SJCRH30 (cell line): ENCODE measurements around the gene SLC6A7. TPM values are rescaled to one million over a fixed set of nuclear protein-coding genes. Genes with fewer than 3 reads are reported as not detected.
A peak's percentile ranks its signal among the peaks of the same experiment; 100 is the strongest.
"Not testable (repeated sequence)": the region's sequence is repeated elsewhere in the genome, so short reads cannot be mapped to it uniquely, and the experiment has no call there.

Source experiments
- DNase-seq, 2 experiments: peaks; one replicate each; pipeline ENCODE4 v3.0.0-alpha.2; 2015 to 2020
- H3K27ac ChIP-seq: fragments of 250-450 bp; sonication (Bioruptor Pico); 2 replicates; pipeline ENCODE4 v1.5.1; 2020; ENCODE audit warnings: mild to moderate bottlenecking, moderate library complexity
- H3K27me3 ChIP-seq: fragments of 250-450 bp; sonication (Bioruptor Pico); 2 replicates; pipeline ENCODE4 v1.5.1; 2020; ENCODE audit warnings: mild to moderate bottlenecking, moderate library complexity
- H3K36me3 ChIP-seq: fragments of 250-450 bp; sonication (Bioruptor Pico); 2 replicates; pipeline ENCODE4 v1.5.1; 2020; ENCODE audit warnings: mild to moderate bottlenecking, moderate library complexity
- H3K4me1 ChIP-seq: fragments of 250-450 bp; sonication (Bioruptor Pico); 2 replicates; pipeline ENCODE4 v1.5.1; 2020; ENCODE audit warnings: mild to moderate bottlenecking, moderate library complexity
- H3K4me3 ChIP-seq: fragments of 250-450 bp; sonication (Bioruptor Pico); 2 replicates; pipeline ENCODE4 v1.5.1; 2020; ENCODE audit warnings: mild to moderate bottlenecking, moderate library complexity
- H3K9me3 ChIP-seq: fragments of 250-450 bp; sonication (Bioruptor Pico); replicated peaks from 2 replicates; pipeline ENCODE4 v1.5.1; 2020; ENCODE audit warnings: mild to moderate bottlenecking, moderate library complexity
- total RNA-seq: library from RNA; depleted of rRNA; stranded (reverse); fragments of >200 nt; shearing (Covaris generic); gene quantifications from 2 replicates; pipeline ENCODE4 v1.2.3, GENCODE V29; 2014

The SLC6A7 gene
- total RNA-seq, 1 experiment from 2014 or later: not detected

DNA sequence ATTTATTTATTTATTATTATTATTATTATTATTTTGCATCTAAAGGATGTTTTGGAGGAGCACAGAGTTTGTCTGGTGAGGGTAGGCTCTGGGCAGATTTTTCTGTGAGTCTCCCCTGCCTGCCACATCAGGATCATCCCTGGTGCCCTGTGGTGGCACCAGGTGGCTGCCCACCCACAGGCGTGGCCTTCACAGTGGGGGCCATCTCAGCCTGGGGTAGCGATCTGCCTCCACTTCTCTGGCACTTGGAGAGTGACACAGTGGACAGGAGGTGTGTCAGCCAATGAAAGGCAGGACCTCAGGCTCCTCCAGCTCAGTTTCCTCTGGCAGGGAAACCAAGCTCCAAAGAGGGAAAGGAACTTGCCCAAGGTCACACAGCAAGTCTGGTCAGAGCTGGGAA is 30.0 kb downstream of the SLC6A7 start:
- Histone ChIP-seq H3K27me3 (peaks cover 22% of the 10 kb centered on the region), H3K4me1 (no peaks in the 10 kb centered on the region), H3K36me3 (no peaks in the 10 kb centered on the region), H3K9me3 (no peaks in the 10 kb centered on the region), H3K4me3 (no peak overlapping the region), H3K27ac (no peak overlapping the region)
- no peak for DNase-seq

DNA sequence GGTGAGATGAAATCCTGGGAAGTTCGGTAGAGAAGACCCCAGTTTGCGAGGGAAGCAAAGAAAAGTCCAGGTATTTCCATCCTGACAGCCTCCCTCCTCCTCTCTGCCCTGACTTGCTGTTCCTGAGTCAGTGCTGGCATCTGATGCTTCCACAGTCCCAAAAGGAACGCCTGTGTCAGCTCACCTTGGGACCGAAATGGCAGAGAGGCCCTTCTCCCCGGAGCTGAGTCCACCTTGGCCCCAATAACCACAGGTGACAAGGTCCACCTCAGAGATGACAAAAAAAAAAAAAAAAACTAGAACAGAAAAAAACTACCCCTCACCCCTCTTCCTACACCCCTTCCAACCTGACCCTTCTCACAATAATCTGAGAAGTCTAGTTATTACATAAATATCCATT is 31.6 kb downstream of the SLC6A7 start:
- peaks cover 14% of the 10 kb centered on the region for H3K27me3 ChIP-seq

DNA sequence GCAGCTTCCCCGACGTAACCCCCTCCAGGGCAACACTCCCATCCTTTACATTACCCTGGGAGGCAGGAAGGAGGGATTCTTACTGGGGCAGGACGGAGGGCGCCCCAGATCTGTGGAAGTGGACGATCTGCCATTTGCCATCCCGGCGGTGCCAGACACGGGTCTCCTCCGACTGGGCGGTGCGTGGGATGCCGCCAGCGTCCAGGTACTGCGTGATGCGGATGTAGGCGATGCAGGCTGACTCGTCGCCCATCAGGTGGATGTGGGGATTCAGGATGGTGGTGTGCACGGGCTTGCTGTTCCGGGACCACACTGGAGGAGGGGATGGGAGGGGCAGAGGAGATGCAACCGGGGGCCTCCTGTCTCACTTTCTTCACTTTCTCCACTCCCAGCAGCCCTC is 33.0 kb downstream of the SLC6A7 start:
- no peaks in the 10 kb centered on the region for H3K36me3 ChIP-seq
- H3K27ac ChIP-seq: no peak overlapping the region
- H3K4me3 ChIP-seq: no peak overlapping the region
- H3K9me3 ChIP-seq: no peaks in the 10 kb centered on the region
- DNase-seq: no peak
- H3K27me3 ChIP-seq: peaks cover 10% of the 10 kb centered on the region
- no peaks in the 10 kb centered on the region for H3K4me1 ChIP-seq

More for the DNA sequence above, 31.6 kb downstream of the SLC6A7 start:
- Histone ChIP-seq H3K4me3 (no peak overlapping the region), H3K36me3 (no peaks in the 10 kb centered on the region), H3K27ac (no peak overlapping the region), H3K4me1 (no peaks in the 10 kb centered on the region), H3K9me3 (no peaks in the 10 kb centered on the region)
- DNase-seq: no peak

DNA sequence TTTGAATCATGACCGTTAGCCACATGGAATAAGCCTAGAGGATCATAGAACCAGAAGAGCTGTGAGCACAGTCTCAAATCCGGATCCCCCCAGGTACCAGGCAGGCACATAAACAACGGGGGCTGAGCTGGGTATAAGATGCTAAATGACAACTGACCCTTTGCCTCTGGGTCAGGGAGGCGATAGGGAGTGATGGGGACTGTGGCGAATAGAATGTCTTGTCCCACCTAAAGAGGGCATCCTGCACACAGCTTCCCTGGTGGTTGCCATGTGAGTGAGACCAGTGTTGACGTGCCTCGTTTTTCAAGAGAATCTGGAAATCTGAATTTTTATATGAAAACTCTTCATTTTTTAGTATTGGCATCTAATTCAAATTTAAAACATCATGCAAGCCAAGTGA is 33.6 kb downstream of the SLC6A7 start:
- Histone ChIP-seq H3K4me1 (no peaks in the 10 kb centered on the region), H3K27ac (no peak overlapping the region), H3K9me3 (no peaks in the 10 kb centered on the region), H3K4me3 (no peak overlapping the region), H3K36me3 (no peaks in the 10 kb centered on the region), H3K27me3 (peaks cover 10% of the 10 kb centered on the region)
- DNase-seq: no peak

DNA sequence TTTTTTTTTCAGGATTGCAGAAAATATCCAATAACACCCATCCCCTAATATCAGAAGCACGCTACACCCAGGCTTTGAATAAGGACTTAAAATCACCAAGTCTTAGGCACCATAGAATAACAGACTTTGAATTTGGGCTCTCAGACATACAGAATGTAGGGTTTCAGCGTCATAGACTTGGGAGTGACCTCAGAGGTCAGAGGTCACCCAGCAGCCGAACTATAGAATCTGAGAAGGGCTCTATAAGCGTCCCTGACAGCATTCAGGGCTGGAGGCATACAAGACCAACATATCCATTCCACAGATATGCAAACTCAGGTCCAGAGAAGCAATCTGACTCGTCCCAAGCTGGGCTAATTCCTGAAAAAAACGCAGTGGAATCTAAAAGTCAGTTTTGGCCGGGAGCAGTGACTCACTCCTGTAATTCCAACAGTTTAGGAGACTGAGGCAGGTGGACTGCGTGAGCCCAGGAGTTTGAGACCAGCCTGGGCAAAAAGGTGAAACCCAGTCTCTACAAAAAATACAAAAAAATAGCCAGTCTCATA is 34.7 kb downstream of the SLC6A7 start:
- Histone ChIP-seq H3K27ac (no peak overlapping the region), H3K36me3 (no peaks in the 10 kb centered on the region), H3K4me1 (no peaks in the 10 kb centered on the region), H3K4me3 (no peak overlapping the region), H3K9me3 (no peaks in the 10 kb centered on the region), H3K27me3 (peaks cover 10% of the 10 kb centered on the region)
- no peak for DNase-seq

DNA sequence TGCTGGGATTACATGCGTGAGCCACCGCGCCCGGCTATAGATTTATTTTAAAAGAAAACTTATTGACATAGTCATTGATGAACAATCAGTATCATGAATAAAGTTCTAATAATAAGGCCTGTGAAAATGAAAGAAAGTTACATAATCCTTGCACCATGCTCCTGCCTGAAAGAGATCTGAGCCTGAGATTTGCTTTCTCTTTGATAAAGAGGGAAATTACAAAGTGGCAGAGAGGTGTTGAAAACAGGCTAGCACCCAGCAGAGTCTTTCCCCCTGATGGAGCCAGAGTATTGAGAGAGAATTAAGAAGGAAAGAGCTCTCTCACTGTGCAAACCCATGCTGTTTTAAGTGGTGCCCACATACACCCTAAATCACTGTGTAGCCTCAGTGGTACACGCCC is 37.2 kb downstream of the SLC6A7 start:
- DNase-seq: no peak
- no peaks in the 10 kb centered on the region for H3K27me3 ChIP-seq
- H3K36me3 ChIP-seq: no peaks in the 10 kb centered on the region
- H3K4me1 ChIP-seq: no peaks in the 10 kb centered on the region
- no peaks in the 10 kb centered on the region for H3K9me3 ChIP-seq
- no peak overlapping the region for H3K4me3 ChIP-seq
- no peak overlapping the region for H3K27ac ChIP-seq

DNA sequence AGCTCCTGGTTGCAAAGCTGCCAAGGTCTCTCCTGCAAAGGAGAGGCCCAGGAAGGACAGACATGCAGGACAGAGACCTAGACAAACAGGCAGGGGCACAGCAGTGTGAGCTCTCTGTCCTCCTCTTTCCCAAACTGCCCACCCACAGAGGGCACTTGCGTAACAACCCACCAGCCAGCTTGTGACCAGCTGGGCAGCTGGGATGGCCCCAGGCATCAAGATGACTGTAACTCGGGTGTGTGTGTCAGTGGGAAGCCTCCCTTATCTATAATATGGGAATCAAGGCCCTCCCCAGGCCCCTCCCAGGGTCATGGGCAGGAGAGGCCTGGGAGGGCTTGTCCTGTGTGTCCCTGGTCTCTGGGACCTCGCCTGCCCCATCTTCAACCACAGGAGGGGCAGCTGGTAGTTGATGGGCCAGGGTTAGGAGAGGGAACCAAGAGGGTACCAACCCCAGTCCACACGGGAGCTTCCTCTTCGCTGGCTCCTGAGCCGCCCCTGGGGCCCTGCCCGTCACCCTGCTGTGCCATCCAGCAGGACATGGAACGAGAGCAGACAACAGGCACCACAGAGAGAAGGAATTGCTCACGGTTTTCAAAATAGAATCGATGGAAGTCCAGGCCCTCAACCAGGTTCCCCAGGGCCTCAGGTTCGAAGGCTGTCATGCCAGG is 37.9 kb downstream of the SLC6A7 start:
- H3K4me3 ChIP-seq: no peak overlapping the region
- H3K9me3 ChIP-seq: no peaks in the 10 kb centered on the region
- H3K4me1 ChIP-seq: no peaks in the 10 kb centered on the region
- no peaks in the 10 kb centered on the region for H3K27me3 ChIP-seq
- peak in 1 of 2 experiments; percentile 20 for DNase-seq
- H3K27ac ChIP-seq: no peak overlapping the region
- no peaks in the 10 kb centered on the region for H3K36me3 ChIP-seq

DNA sequence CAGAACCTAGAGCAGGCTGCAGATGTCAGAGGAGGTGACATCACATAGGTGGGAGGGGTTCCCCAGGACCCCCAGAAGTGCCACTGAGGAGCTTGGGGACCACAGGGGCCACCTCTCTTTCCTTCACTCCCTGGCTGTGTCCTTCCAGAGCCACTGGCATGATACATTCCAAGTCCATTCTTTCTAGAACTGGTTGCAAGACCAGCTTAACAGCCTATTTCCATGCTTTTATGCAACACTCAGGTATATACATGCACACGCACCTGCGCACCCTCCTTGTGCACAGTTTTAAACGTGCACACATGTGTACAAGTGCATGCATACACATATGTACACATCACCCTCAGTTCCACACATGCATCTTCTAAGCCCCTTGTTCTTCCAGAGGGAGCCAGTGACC is 39.7 kb downstream of the SLC6A7 start:
- no peak for DNase-seq
- no peaks in the 10 kb centered on the region for H3K27me3 ChIP-seq
- H3K36me3 ChIP-seq: no peaks in the 10 kb centered on the region
- no peaks in the 10 kb centered on the region for H3K4me1 ChIP-seq
- no peak overlapping the region for H3K4me3 ChIP-seq
- H3K9me3 ChIP-seq: no peaks in the 10 kb centered on the region
- H3K27ac ChIP-seq: no peak overlapping the region

DNA sequence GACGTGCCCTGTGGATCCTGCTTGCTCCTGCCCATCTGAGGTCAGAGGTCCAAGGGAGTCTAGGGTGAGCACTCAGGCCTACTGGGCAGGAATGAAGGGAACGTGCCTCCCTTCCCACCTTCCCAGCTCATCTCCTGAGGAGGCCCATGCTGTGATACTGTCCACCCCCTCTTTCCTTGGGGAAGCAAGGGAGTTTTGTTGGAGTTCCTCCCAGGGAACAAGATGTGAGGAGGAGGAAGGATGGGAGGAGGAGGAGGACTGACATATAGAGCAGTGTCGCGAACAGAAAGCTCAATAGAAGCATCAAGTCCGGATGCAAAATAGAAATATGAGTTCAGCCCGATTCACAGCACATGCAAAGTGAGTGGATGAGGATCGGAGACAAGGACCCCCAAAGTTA is 41.0 kb downstream of the SLC6A7 start:
- no peaks in the 10 kb centered on the region for H3K9me3 ChIP-seq
- 0 out of 2 replicates have a peak, but pooled peaks cover 2% of the 10 kb centered on the region for H3K4me1 ChIP-seq
- no peaks in the 10 kb centered on the region for H3K36me3 ChIP-seq
- no peak overlapping the region for H3K4me3 ChIP-seq
- no peaks in the 10 kb centered on the region; the same call in 1 of the 2 replicates for H3K27me3 ChIP-seq
- DNase-seq: no peak
- H3K27ac ChIP-seq: no peak overlapping the region

DNA sequence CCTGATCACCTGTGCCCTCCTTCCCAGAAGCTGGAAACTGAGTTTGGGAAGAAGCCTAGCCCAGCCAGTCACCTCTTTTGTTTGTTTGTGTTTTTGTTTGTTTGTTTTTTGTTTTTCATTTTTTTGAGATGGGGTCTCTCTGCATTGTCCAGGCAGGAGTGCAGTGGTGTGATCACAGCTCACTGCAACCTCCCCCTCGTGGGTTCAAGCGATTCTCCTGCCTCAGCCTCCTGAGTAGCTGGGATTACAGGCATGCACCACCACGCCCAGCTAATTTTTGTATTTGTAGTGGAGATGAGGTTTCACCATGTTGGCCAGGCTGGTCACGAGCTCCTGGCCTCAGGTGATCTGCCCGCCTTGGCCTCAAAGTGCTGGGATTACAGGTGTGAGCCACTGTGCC is 43.8 kb downstream of the SLC6A7 start:
- not testable (repeated sequence) for H3K27ac ChIP-seq, DNase-seq, H3K27me3 ChIP-seq, H3K9me3 ChIP-seq, H3K36me3 ChIP-seq, H3K4me3 ChIP-seq, H3K4me1 ChIP-seq

DNA sequence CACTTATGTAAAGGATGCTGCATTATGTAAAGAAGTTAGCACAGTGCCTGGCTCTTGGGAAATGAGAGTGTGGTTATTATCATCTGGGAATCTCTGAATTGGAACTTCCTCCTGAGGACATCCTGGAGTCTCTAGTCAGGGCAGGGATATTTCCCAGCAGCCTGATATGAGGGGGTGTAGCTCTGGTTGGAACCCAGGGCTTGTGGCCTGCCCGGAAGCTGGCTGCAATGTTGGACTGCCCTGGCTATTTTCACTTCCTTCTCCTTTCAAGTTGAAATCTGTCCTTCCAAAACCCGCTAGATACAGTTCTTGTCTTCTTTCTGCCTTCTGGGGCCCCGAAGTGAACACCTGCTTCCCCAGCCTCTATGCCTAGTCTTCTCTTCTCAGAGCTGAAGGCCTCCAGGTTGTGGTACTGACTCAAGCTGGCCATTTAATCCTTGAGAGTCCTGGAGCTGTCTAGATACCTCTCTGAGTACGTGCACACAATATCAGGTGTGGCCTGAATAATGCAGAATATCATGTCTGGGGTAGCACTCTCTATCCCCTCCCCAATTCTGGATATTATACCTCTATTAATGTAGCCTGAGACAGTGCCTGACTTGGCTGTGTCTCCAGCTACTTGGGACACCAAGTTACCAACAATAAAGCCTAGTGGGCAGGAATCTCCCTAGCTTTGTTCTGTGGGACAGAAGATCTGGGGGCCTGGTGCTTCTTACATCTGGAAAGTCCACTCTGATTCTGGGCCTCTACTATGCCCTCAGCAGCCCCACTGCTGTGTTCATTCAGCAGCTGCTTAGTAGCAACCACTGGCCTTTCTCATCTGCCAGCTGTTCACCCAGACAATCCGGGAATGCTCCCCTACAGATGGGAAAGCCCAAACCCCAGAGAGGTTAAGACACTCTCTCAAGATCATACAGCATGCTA is 45.0 kb downstream of the SLC6A7 start:
- peak in 1 of 2 experiments; percentile 41 for DNase-seq
- Histone ChIP-seq H3K36me3 (no peaks in the 10 kb centered on the region), H3K27ac (no peak overlapping the region), H3K9me3 (no peaks in the 10 kb centered on the region), H3K4me1 (0 out of 2 replicates have a peak, but pooled peaks cover 2% of the 10 kb centered on the region), H3K27me3 (peaks cover 13% of the 10 kb centered on the region), H3K4me3 (no peak overlapping the region)

DNA sequence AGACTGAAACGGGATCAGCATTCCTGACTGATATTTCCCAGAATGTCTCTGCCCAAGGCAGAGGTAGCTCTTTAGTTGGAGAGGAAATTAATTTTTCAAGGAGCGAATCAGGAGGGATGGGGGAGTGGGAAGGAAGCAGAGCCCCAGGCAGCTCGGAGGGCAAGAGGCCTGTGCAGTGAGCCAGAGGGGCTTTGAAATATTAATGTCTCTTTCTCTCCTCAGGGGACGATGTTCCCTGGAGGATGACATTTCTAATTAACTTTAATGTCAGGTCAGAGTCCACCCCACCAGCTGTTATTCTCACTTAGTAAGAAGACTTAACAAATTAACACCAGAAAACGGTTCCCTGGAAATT is 45.6 kb downstream of the SLC6A7 start:
- no peak overlapping the region for H3K27ac ChIP-seq

DNA sequence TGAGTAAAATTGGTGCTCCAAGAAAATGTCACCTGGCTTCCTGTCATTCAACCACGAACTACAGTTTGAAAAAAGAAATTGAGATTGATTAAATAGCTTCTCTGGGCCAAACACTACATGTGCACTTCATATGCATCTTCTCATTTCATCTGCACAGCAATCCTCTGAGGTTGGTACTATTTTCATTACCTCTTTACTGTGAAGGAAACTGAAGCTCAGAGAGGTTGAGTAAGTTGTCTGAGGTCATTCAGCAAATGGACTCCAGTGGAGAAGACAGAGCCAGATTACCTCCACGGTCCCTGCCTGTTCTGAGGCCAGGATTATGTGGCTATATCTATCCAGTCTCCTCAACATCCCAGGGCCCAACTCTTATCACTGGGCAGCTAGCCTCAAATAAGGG is 46.5 kb downstream of the SLC6A7 start:
- H3K27ac ChIP-seq: no peak overlapping the region
- DNase-seq: no peak
- H3K4me3 ChIP-seq: no peak overlapping the region
- H3K4me1 ChIP-seq: 0 out of 2 replicates have a peak, but pooled peaks cover 2% of the 10 kb centered on the region
- H3K36me3 ChIP-seq: no peaks in the 10 kb centered on the region
- peaks cover 17% of the 10 kb centered on the region for H3K27me3 ChIP-seq
- no peaks in the 10 kb centered on the region for H3K9me3 ChIP-seq

More for the DNA sequence above, 45.6 kb downstream of the SLC6A7 start:
- Histone ChIP-seq H3K4me3 (no peak overlapping the region), H3K9me3 (no peaks in the 10 kb centered on the region), H3K36me3 (no peaks in the 10 kb centered on the region), H3K4me1 (0 out of 2 replicates have a peak, but pooled peaks cover 2% of the 10 kb centered on the region), H3K27me3 (peaks cover 13% of the 10 kb centered on the region)
- DNase-seq: no peak

DNA sequence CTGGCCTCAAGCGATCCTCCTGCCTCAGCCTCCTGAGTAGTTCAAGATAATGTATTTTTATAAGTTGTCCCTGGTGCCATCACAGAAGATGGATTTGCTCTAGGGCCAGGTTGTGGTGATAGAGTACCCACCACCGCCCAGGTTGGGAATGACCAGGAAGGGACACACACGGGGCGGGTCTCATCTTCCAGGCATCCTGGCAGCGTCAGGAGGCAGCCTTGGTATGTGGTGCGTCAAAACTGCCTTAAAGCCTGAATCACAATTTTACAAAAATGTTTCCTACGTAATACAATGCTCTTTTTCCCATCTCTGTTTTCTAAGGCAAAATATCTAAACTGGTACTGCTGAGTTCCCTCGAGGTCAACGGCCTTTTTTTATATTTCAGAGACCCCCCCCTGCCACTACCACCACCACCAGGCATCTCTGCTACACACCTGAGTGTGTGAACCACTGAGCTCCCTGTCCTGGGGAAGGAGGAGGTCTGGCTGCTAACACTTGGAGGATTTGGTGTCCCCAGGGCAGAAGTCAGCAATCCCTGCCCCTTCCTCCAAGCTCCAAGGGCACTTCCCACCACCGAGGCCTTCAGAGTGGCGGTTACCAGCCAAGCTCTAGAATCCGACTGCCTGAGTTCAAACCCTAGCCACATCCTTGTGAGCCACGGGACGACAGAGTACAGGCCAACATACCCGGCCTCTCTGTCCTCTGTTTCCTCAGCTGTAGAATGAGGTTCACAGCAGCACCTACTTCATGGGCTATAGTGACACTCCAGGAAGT is 47.3 kb downstream of the SLC6A7 start:
- Histone ChIP-seq H3K36me3 (no peaks in the 10 kb centered on the region), H3K27me3 (peaks cover 23% of the 10 kb centered on the region), H3K4me3 (no peak overlapping the region), H3K4me1 (peaks cover 10% of the 10 kb centered on the region), H3K27ac (no peak overlapping the region), H3K9me3 (no peaks in the 10 kb centered on the region)
- no peak for DNase-seq
